ENCODE measurements around the gene BPNT1.

Gene BPNT1, protein sequence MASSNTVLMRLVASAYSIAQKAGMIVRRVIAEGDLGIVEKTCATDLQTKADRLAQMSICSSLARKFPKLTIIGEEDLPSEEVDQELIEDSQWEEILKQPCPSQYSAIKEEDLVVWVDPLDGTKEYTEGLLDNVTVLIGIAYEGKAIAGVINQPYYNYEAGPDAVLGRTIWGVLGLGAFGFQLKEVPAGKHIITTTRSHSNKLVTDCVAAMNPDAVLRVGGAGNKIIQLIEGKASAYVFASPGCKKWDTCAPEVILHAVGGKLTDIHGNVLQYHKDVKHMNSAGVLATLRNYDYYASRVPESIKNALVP

DNA sequence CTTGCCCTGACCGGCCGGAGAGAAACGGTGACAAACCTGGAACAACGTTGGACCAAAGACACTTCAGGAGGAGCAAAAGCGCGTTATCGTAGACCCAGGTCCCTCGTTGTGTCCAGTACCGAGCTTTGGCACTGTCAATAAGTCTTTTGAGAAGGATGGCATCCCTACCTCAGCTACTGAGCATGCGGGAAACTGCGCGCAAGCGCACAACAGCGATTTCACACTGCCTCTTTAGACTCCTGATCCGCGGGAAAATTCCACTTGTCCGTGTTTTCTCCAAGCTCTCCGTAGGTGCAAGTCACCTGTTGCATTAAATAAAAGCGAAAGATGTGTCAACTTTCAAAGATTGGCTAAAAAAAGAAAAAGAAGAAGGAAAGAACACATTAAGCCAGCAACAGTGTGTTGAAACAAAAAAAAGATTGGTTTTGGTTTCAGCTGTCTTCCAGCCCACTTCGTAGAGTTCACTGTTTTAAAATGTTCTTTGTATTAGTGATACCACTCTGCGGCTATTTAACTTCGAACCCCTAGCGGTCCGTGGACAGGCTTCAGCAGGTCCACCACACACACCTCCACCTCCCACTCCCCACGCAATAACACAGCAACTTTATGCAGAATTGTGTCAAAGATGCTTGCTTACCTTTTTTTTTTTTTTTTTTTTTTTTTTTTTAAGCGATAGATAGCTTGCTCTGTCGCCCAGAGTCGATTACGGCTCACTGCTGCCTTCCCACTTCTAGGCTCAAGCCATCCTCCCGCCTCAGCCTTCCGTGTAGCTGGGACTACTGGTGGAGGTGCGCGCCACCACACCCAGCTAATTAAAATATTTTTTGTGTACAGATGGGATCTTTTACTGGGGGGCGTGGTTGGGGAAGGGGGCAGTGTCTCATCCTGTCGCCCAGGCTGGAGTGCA lies at the start of gene BPNT1:
Gene BPNT1, minus strand, starts transcription at position 139 of the 907 bp plus-strand sequence. CDS start 9,942 bp downstream, outside the sequence.
- peak within 1 kb of the TSS; percentile 85 for H3K27ac ChIP-seq
- no peak for TF ChIP-seq ZFX (IDR thresholded peaks at IDR 0.05; ENCODE audit: borderline replicate concordance)
- TF ChIP-seq, protein P1, sequence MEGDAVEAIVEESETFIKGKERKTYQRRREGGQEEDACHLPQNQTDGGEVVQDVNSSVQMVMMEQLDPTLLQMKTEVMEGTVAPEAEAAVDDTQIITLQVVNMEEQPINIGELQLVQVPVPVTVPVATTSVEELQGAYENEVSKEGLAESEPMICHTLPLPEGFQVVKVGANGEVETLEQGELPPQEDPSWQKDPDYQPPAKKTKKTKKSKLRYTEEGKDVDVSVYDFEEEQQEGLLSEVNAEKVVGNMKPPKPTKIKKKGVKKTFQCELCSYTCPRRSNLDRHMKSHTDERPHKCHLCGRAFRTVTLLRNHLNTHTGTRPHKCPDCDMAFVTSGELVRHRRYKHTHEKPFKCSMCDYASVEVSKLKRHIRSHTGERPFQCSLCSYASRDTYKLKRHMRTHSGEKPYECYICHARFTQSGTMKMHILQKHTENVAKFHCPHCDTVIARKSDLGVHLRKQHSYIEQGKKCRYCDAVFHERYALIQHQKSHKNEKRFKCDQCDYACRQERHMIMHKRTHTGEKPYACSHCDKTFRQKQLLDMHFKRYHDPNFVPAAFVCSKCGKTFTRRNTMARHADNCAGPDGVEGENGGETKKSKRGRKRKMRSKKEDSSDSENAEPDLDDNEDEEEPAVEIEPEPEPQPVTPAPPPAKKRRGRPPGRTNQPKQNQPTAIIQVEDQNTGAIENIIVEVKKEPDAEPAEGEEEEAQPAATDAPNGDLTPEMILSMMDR (IDR thresholded peaks at IDR 0.05), result peak; percentile 42

DNA sequence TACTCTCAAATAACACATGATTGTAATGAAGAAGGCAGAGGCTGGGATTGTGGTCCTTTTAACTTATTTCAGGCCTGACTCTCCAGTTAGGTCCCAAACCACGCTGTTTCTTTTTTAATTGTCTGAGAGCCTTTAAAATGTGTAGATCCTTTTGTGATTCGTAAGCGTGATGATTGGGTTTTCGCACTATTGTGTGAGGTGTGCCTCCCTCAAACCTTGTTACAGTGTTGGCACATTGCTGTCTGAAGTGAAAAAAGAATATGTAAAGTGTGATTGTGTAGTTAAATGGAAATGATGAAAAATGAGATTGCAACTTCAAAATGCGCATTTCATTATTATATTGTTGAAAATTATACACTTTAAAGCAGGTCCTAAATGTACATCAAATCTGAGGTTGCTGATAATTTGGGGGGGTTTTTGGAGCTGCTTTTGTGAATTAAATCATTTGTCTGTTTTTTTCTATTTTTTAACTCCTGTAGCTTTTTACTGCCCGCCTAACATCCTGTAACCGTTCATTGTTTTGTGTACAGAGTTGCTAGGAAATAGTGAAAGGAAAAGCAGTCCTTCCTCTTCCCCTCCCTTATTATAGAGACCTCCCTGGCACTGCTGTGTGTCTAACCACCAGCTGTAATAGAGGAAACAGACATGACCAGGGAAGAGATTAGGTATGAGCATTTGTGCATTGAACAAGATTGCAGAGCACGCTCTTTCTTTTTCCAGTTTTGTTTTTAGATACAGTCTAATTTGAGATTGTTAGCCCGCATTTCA lies 47.6 kb upstream of the BPNT1 start:
- H3K27ac ChIP-seq, result no peak overlapping the region
- no peak for TF ChIP-seq ZFX (IDR thresholded peaks at IDR 0.05; ENCODE audit: borderline replicate concordance)
- TF ChIP-seq, protein P1 (IDR thresholded peaks at IDR 0.05), result no peak

DNA sequence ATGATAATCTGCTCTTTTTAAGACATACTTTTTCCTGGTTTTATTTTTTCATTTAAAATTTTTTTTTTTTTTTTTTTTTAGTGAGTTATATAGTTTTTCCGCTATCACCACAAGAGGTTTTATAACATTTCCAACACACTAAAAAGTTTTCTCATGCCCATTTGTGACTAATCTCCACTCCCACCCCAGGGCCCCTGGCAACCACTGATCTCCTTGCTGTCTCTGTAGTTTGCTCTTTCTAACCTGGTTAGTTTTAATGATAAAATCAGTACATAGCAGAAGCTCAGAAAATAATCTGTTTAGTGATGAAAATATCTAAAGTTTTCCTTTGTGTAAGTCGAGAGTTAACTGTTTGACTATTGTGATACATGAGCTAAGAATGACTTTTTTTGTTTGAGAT lies 46.2 kb upstream of the BPNT1 start:
- TF ChIP-seq, protein P1 (IDR thresholded peaks at IDR 0.05), result no peak
- TF ChIP-seq ZFX (IDR thresholded peaks at IDR 0.05; ENCODE audit: borderline replicate concordance), result no peak
- H3K27ac ChIP-seq, result no peak overlapping the region

DNA sequence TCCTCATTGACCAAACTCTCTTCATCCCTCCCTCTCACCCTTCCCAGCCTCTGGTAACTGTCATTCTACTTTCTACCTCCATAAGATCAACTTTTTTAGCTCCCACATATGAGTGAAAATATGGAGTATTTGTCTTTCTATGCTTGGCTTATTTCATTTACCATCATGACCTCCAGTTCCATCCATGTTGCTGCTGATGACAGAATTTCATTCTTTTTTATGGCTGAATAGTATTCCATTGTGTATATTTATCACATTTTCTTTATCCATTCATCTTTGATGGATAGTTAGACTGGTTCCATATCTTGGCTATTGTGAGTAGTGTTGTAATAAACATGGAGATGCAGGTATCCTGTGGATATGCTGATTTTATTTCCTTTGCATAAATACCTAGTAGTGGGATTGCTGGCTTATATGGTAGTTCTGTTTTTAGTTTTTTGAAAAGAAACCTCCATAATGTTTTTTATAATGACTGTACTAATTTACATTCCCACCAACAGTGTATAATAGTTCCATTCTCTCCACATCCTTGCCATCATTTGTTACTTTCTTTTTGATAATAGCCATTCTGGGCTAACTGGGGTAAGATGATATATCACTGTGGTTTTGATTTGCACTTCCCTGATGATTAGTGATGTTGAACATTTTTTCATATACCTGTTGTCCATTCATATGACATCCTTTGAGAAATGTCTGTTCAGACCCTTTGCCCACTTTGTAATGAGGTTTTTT lies 40.1 kb upstream of the BPNT1 start:
- H3K27ac ChIP-seq, result no peak overlapping the region
- TF ChIP-seq ZFX (IDR thresholded peaks at IDR 0.05; ENCODE audit: borderline replicate concordance), result no peak
- TF ChIP-seq, protein P1 (IDR thresholded peaks at IDR 0.05), result no peak

DNA sequence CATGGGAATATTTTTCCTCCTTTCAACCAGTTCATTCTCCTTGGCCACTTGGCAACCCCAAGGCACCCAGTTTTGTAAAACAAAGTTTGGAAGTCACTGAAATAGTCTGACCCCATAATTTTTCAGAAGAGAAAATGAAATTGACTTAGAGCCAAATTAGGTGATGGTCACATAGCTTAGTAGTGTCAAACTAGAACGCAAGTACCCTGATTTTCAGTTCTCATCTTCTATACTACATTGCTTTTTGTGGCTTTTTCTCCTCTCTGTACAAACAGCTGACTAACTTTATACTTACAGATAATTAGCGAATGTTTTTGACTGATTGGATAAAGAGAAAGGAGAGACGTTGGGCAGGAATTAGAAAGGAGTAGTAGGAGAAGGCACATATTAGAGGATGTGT lies 37.5 kb upstream of the BPNT1 start:
- no peak overlapping the region for H3K27ac ChIP-seq
- TF ChIP-seq, protein P1 (IDR thresholded peaks at IDR 0.05), result no peak
- TF ChIP-seq ZFX (IDR thresholded peaks at IDR 0.05; ENCODE audit: borderline replicate concordance), result no peak

DNA sequence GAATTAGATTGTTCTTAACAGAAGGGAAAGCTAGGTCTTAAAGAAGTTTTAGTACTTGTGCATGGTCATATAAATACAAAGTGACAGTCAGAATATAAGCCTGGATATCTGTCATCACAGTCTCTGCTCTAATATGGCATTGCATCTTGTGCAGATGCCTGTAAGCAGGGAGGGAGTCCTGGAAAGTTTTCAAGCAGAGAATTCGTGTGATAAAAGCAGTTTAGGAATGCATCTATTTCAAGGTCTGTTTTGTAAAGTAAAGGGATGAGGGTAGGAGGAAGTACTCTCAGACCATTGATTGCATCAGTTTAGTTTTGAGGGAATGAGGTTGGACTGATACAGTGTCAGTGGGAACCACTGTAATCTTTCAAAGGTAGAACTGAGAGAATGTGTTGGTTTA lies 35.0 kb upstream of the BPNT1 start:
- no peak overlapping the region for H3K27ac ChIP-seq
- TF ChIP-seq ZFX (IDR thresholded peaks at IDR 0.05; ENCODE audit: borderline replicate concordance), result no peak
- TF ChIP-seq, protein P1 (IDR thresholded peaks at IDR 0.05), result no peak

Measured in 22Rv1 (cell line).